HepG2 (cell line): ENCODE data around the gene NTM.

Source experiments
- CHD4 ChIP-seq: fragments of 200-600 bp; sonication (generic); IDR thresholded peaks from 2 replicates; pipeline ENCODE4 v1.7.0; 2017; ENCODE audit warnings: mild to moderate bottlenecking, low read length, borderline replicate concordance
- CREM ChIP-seq, 2 experiments: sonication (generic) in 1 of 2; formaldehyde crosslinking in 1 of 2; IDR thresholded peaks; 2 replicates each; pipeline versions ENCODE4 v1.4.0 to v1.6.1; 2016 to 2020; ENCODE audit warnings: antibody characterized with exemption in 1 of 2, mild to moderate bottlenecking in 1 of 2, missing genetic modification reagents in 1 of 2
- EZH2 ChIP-seq: conservative IDR thresholded peaks from 2 replicates; pipeline ENCODE4 v1.6.1; 2012; ENCODE audit warnings: mild to moderate bottlenecking, low read depth, low read length, moderate library complexity
- FOXP1 ChIP-seq, 2 experiments: fragments of 450-650 bp in 1 of 2; IDR thresholded peaks; 2 replicates each; pipeline ENCODE4 v1.6.1; 2017 to 2018; ENCODE audit warnings: antibody characterized with exemption in 1 of 2
- HMG20B ChIP-seq: conservative IDR thresholded peaks from 2 replicates; pipeline ENCODE4 v1.6.1; 2016; ENCODE audit warnings: missing genetic modification reagents, missing compliant biosample characterization
- POLR2AphosphoS5 ChIP-seq: IDR thresholded peaks from 2 replicates; pipeline ENCODE4 v1.6.1; 2012; ENCODE audit warnings: low read depth, low read length
- RFX5 ChIP-seq: IDR thresholded peaks from 2 replicates; pipeline ENCODE4 v1.6.1; 2011; ENCODE audit warnings: low read depth, low read length, improper control_type of control experiment
- SRF ChIP-seq: IDR thresholded peaks from 2 replicates; pipeline ENCODE4 v1.6.1; 2011; ENCODE audit warnings: mild to moderate bottlenecking, low read depth, low read length, moderate library complexity
- TAF1 ChIP-seq: sonication (generic); formaldehyde crosslinking; IDR thresholded peaks from 2 replicates; pipeline ENCODE4 v1.4.0; 2020; ENCODE audit warnings: missing genetic modification reagents
- TMF1 ChIP-seq: sonication (generic); formaldehyde crosslinking; IDR thresholded peaks from 2 replicates; pipeline ENCODE4 v1.8.1; 2022; ENCODE audit warnings: low read depth, missing genetic modification reagents
- TOPORS ChIP-seq: sonication (generic); formaldehyde crosslinking; IDR thresholded peaks from 2 replicates; pipeline ENCODE4 v1.8.0; 2023; ENCODE audit warnings: mild to moderate bottlenecking, missing genetic modification reagents
- ZNF749 ChIP-seq: sonication (generic); formaldehyde crosslinking; IDR thresholded peaks from 2 replicates; pipeline ENCODE4 v1.8.0; 2022; ENCODE audit warnings: mild to moderate bottlenecking, missing genetic modification reagents, moderate library complexity, borderline replicate concordance
- TF ChIP-seq, protein P1 (sequence below): sonication (generic); formaldehyde crosslinking; IDR thresholded peaks from 2 replicates; pipeline ENCODE4 v1.5.0; 2020; ENCODE audit warnings: mild to moderate bottlenecking, missing genetic modification reagents, moderate library complexity

GRCh38 chr11:131764649-131765048 lies 394.2 kb downstream of the NTM start:
- TF ChIP-seq CHD4 (no peak), TMF1 (no peak), CREM (IDR thresholded peaks at IDR 0.05) (no peak), CREM (CRISPR knock-in tag; IDR thresholded peaks at IDR 0.05) (no peak), FOXP1 (IDR thresholded peaks at IDR 0.05) (no peak), FOXP1 (CRISPR knock-in tag; IDR thresholded peaks at IDR 0.05) (no peak), HMG20B (CRISPR knock-in tag) (no peak), TOPORS (no peak), ZNF749 (CRISPR knock-in tag) (no peak), TAF1 (no peak), SRF (no peak), EZH2 (no peak), POLR2AphosphoS5 (no peak), RFX5 (no peak)
- TF ChIP-seq, protein P1, sequence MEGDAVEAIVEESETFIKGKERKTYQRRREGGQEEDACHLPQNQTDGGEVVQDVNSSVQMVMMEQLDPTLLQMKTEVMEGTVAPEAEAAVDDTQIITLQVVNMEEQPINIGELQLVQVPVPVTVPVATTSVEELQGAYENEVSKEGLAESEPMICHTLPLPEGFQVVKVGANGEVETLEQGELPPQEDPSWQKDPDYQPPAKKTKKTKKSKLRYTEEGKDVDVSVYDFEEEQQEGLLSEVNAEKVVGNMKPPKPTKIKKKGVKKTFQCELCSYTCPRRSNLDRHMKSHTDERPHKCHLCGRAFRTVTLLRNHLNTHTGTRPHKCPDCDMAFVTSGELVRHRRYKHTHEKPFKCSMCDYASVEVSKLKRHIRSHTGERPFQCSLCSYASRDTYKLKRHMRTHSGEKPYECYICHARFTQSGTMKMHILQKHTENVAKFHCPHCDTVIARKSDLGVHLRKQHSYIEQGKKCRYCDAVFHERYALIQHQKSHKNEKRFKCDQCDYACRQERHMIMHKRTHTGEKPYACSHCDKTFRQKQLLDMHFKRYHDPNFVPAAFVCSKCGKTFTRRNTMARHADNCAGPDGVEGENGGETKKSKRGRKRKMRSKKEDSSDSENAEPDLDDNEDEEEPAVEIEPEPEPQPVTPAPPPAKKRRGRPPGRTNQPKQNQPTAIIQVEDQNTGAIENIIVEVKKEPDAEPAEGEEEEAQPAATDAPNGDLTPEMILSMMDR (CRISPR knock-in tag): no peak
